GM23248 (cell line): ENCODE results near the gene PHACTR3. TPM values are rescaled to one million over a fixed set of nuclear protein-coding genes. Genes with fewer than 3 reads are reported as not detected.
"Not testable (repeated sequence)": the region's sequence is repeated elsewhere in the genome, so short reads cannot be mapped to it uniquely, and the experiment has no call there.

Source experiments
- DNase-seq: peaks from one replicate; pipeline ENCODE4 v3.0.0-alpha.2; 2015
- H2AFZ ChIP-seq: fragments of 200-600 bp; sonication (generic); 2 replicates; pipeline ENCODE4 v1.6.1; 2016; ENCODE audit warnings: antibody characterized with exemption
- H3F3A ChIP-seq: fragments of 200-600 bp; sonication (generic); 2 replicates; pipeline ENCODE4 v1.6.1; 2016; ENCODE audit warnings: mild to moderate bottlenecking, antibody characterized with exemption, mixed run types; ENCODE audit not compliant: insufficient read depth
- H3K27ac ChIP-seq: fragments of 200-600 bp; sonication (generic); 2 replicates; pipeline ENCODE4 v1.5.1; 2016; ENCODE audit warnings: mild to moderate bottlenecking
- H3K27me3 ChIP-seq: fragments of 200-600 bp; sonication (generic); replicated peaks from 2 replicates; pipeline ENCODE4 v1.6.1; 2016; ENCODE audit warnings: mild to moderate bottlenecking; ENCODE audit not compliant: insufficient read depth
- H3K36me3 ChIP-seq: fragments of 200-600 bp; sonication (generic); 2 replicates; pipeline ENCODE4 v1.6.1; 2016; ENCODE audit warnings: low read depth, mild to moderate bottlenecking
- H3K4me1 ChIP-seq: fragments of 200-600 bp; sonication (generic); 2 replicates; pipeline ENCODE4 v1.6.1; 2016; ENCODE audit warnings: mild to moderate bottlenecking; ENCODE audit not compliant: insufficient read depth
- H3K4me2 ChIP-seq: fragments of 200-600 bp; sonication (generic); one replicate; pipeline ENCODE4 v1.6.1; 2016; ENCODE audit warnings: mild to moderate bottlenecking; ENCODE audit not compliant: unreplicated experiment
- H3K4me3 ChIP-seq: fragments of 200-600 bp; sonication (generic); 2 replicates; pipeline ENCODE4 v1.5.1; 2016; ENCODE audit warnings: mild to moderate bottlenecking
- H3K79me2 ChIP-seq: fragments of 200-600 bp; sonication (generic); 2 replicates; pipeline ENCODE4 v1.6.1; 2016; ENCODE audit warnings: mild to moderate bottlenecking; ENCODE audit not compliant: insufficient read depth
- H3K9ac ChIP-seq: fragments of 200-600 bp; sonication (generic); 2 replicates; pipeline ENCODE4 v1.6.1; 2016; ENCODE audit warnings: mild to moderate bottlenecking
- H3K9me2 ChIP-seq: fragments of 200-600 bp; sonication (generic); 2 replicates; pipeline ENCODE4 v1.6.1; 2016; ENCODE audit warnings: mixed run types, mild to moderate bottlenecking, moderate library complexity; ENCODE audit not compliant: insufficient read depth
- H3K9me3 ChIP-seq: fragments of 200-600 bp; sonication (generic); one replicate; pipeline ENCODE4 v1.6.1; 2017; ENCODE audit warnings: low read depth
- H4K20me1 ChIP-seq: fragments of 200-600 bp; sonication (generic); 2 replicates; pipeline ENCODE4 v1.6.0; 2016; ENCODE audit not compliant: insufficient read depth
- EZH2 ChIP-seq: fragments of 200-600 bp; sonication (generic); IDR thresholded peaks from 2 replicates; pipeline ENCODE4 v1.6.1; 2018; ENCODE audit warnings: antibody characterized with exemption, mild to moderate bottlenecking; ENCODE audit not compliant: insufficient read depth, poor library complexity, severe bottlenecking
- EZH2phosphoT487 ChIP-seq: fragments of 200-600 bp; sonication (generic); IDR thresholded peaks from 2 replicates; pipeline ENCODE4 v1.6.1; 2018; ENCODE audit warnings: antibody characterized with exemption, moderate library complexity, mild to moderate bottlenecking, low read depth; ENCODE audit not compliant: insufficient read depth
- WGBS, 2 experiments: methylation state at CpG; one replicate each; pipeline ENCODE4 v1.1.6; 2015 to 2017; ENCODE audit warnings: low lambda C conversion rate in 2 of 2, low coverage in 1 of 2; ENCODE audit errors: missing lambda C conversion rate in 2 of 2; 5-methylcytosine and 5-hydroxymethylcytosine counted together
- in situ Hi-C: fragments of 300-500 bp; cut with MboI; formaldehyde crosslinking; loops from 2 replicates; pipeline ENCODE4 v1.15.0; 2020
- polyA plus RNA-seq: library from polyadenylated mRNA; unstranded; fragments of >200 nt; fragmentation: Nextera tagmentation; extraction: Ambion mirVana; gene quantifications from 2 replicates; pipeline ENCODE4 v1.2.1, GENCODE V29; 2016
- total RNA-seq: library from RNA; depleted of rRNA; stranded (reverse); fragments of >200 nt; shearing (Covaris generic); gene quantifications from 2 replicates; pipeline ENCODE4 v1.2.3, GENCODE V29; 2014

Gene PHACTR3
- total and polyA plus RNA-seq, 2 experiments from 2014 or later: not detected

DNA sequence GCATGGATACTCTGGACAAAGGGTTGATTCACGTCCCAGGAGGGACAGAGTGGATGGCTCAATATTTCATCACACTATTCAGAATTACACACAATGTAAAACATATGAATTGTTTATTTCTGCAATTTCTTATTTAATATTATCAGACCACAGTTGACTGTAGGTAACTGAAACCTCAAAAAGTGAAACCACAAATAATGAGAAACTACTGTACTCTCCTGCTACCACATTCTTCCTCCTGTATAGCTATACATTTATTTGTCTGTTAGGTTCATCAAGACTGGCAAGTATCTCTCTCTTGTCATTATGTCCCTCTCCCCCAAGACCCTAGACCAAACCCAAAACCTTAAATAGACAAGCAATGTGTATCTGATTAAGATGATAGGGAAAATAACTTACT lies 269.1 kb downstream of the PHACTR3 start:
- Histone ChIP-seq H3K79me2 (no peaks in the 10 kb centered on the region), H3K27ac (no peak overlapping the region), H4K20me1 (no peaks in the 10 kb centered on the region), H3K4me2 (no peak overlapping the region), H3K36me3 (no peaks in the 10 kb centered on the region), H3K27me3 (no peaks in the 10 kb centered on the region), H3K4me1 (no peaks in the 10 kb centered on the region), H3K9me2 (no peaks in the 10 kb centered on the region), H2AFZ (no peak overlapping the region), H3K9ac (no peak overlapping the region), H3K4me3 (no peak overlapping the region), H3K9me3 (no peaks in the 10 kb centered on the region), H3F3A (no peaks in the 10 kb centered on the region)
- 92 to 95% methylated on average over 1 of the region's 1 CpG for WGBS, 2 experiments
- DNase-seq: no peak
- in situ Hi-C loops: no loop called here
- TF ChIP-seq EZH2: no peak

DNA sequence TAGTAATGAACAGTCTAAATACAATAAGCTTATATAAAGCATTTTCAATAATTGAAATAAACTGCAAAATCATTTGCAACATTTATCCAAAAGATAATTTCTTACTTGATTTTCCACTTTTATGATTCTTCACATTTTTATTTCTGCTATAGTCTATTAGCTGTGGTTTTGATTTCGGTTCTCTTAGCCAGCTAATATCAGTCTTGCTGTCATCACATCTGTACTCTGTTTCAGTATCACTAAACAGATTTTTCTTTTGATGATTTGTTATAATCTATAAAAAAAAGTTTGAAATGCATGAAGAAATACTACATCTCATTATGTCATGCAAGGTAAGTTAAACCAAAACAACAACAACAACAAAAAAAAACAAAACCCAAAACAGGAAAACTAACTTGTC lies 275.9 kb downstream of the PHACTR3 start:
- no peak overlapping the region for H3K4me2 ChIP-seq
- no peaks in the 10 kb centered on the region for H3K27me3 ChIP-seq
- H3K36me3 ChIP-seq: no peaks in the 10 kb centered on the region
- no peak for TF ChIP-seq EZH2
- no peak for TF ChIP-seq EZH2phosphoT487
- in situ Hi-C loops: no loop called here
- no peak for DNase-seq
- H3K9me2 ChIP-seq: no peaks in the 10 kb centered on the region
- no peaks in the 10 kb centered on the region for H3K4me1 ChIP-seq
- H3K4me3 ChIP-seq: no peak overlapping the region
- no peak overlapping the region for H3K9ac ChIP-seq
- H3F3A ChIP-seq: no peaks in the 10 kb centered on the region
- H3K79me2 ChIP-seq: no peaks in the 10 kb centered on the region
- no peak overlapping the region for H3K27ac ChIP-seq
- no peak overlapping the region for H2AFZ ChIP-seq
- H4K20me1 ChIP-seq: no peaks in the 10 kb centered on the region
- WGBS, 2 experiments: 65 to 74% methylated on average over 1 of the region's 1 CpG
- no peaks in the 10 kb centered on the region for H3K9me3 ChIP-seq

GRCh38 chr20:59884494-59884893 lies 280.2 kb downstream of the PHACTR3 start:
- in situ Hi-C loops: no loop called here
- Histone ChIP-seq H3K9me2 (no peaks in the 10 kb centered on the region), H3K27ac (no peak overlapping the region), H3K4me1 (no peaks in the 10 kb centered on the region), H2AFZ (no peak overlapping the region), H4K20me1 (no peaks in the 10 kb centered on the region), H3F3A (no peaks in the 10 kb centered on the region), H3K4me3 (no peak overlapping the region), H3K9ac (no peak overlapping the region), H3K36me3 (no peaks in the 10 kb centered on the region), H3K79me2 (no peaks in the 10 kb centered on the region), H3K4me2 (no peak overlapping the region), H3K9me3 (no peaks in the 10 kb centered on the region), H3K27me3 (no peaks in the 10 kb centered on the region)
- TF ChIP-seq EZH2phosphoT487 (no peak), EZH2 (no peak)
- 79 to 87% methylated on average over 3 of the region's 3 CpGs for WGBS, 2 experiments
- no peak for DNase-seq

DNA sequence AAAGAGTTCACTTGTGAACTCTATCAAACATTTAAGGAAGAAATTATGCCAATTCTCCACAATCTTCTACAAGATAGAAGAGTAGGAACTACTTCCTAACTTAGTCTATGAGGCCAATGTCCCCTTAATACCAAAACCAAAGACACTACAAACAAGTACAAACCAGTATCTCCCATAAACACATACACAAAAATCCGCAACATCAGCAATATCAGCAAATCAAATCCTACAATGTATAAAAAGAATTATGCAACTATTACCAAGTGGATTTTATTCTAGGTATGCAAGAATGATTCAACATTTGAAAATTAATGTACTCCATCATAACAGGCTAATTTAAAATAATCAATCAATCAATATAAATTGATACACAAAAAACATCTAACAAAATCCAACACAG lies 283.7 kb downstream of the PHACTR3 start:
- TF ChIP-seq EZH2phosphoT487: no peak
- TF ChIP-seq EZH2: no peak
- 88 to 93% methylated on average over 1 of the region's 1 CpG for WGBS, 2 experiments
- H3K9me2 ChIP-seq: no peaks in the 10 kb centered on the region

GRCh38 chr20:59890035-59890434 lies 285.7 kb downstream of the PHACTR3 start:
- H3F3A ChIP-seq, H3K27me3 ChIP-seq, H3K4me3 ChIP-seq, H3K79me2 ChIP-seq, H3K27ac ChIP-seq, in situ Hi-C loops, H3K4me1 ChIP-seq, H3K36me3 ChIP-seq, H2AFZ ChIP-seq, H4K20me1 ChIP-seq, DNase-seq, H3K4me2 ChIP-seq, H3K9me3 ChIP-seq, H3K9ac ChIP-seq, H3K9me2 ChIP-seq: not testable (repeated sequence)
- 68 to 69% methylated on average over 2 of the region's 2 CpGs for WGBS, 2 experiments

More for the DNA sequence above, 283.7 kb downstream of the PHACTR3 start:
- in situ Hi-C loops: no loop called here
- H4K20me1 ChIP-seq: no peaks in the 10 kb centered on the region
- DNase-seq: no peak
- no peaks in the 10 kb centered on the region for H3K79me2 ChIP-seq
- H3K9ac ChIP-seq: no peak overlapping the region
- H3K4me3 ChIP-seq: no peak overlapping the region
- H3K27ac ChIP-seq: no peak overlapping the region
- H3K36me3 ChIP-seq: no peaks in the 10 kb centered on the region
- H3K4me1 ChIP-seq: no peaks in the 10 kb centered on the region
- no peak overlapping the region for H3K4me2 ChIP-seq
- no peak overlapping the region for H2AFZ ChIP-seq
- H3F3A ChIP-seq: no peaks in the 10 kb centered on the region
- no peaks in the 10 kb centered on the region for H3K27me3 ChIP-seq
- H3K9me3 ChIP-seq: no peaks in the 10 kb centered on the region
